ENCODE data around the gene KNSTRN. TPM values are rescaled to one million over a fixed set of nuclear protein-coding genes. Genes with fewer than 3 reads are reported as not detected.

Gene KNSTRN
- total and polyA plus RNA-seq, 2 of the 8 experiments (the other 6 are each of a cell fraction or from before 2014, with no cell fraction given) = 25.1 to 79.4 TPM

DNA sequence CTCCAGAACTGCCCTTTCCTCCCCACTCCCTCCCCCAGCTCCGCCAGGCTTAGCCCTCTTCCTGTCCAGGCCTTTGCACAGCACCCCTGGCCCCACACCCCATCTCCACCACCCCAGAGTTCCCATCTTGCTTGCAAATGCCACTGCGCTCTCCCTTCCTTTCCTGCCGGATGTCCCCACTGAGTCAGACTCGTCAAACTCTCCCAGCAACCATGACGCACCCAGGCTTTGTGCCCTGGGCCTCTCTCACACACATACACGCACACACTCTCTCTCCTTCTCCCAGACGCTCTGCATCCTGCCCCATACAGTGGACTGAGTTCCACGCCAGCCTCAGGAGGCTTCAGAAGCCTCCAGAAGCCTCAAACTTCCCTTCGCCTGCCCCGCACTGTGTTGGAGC lies 39.0 kb upstream of the KNSTRN start:
- no peak overlapping the region for H2AFZ ChIP-seq (ENCODE audit: low read length)
- H3K23ac ChIP-seq (ENCODE audit: insufficient read length) = no peak overlapping the region
- no peaks in the 10 kb centered on the region for H3K23me2 ChIP-seq (ENCODE audit: low read depth, low read length)
- DNase-seq (ENCODE audit: low read depth in 1 of 2, low spot score in 2 of 2) (no peak), FAIRE-seq (no peak)
- no peak overlapping the region for H3K4me3 ChIP-seq (ENCODE audit: extremely low read depth in 1 of 4, insufficient read depth in 2 of 4, low read depth in 3 of 4, low read length in 4 of 4)
- H3K14ac ChIP-seq (ENCODE audit: insufficient read length) = no peak overlapping the region
- H2AK5ac ChIP-seq (ENCODE audit: low read depth, low read length) = no peak overlapping the region
- H2BK12ac ChIP-seq (ENCODE audit: low read depth, low read length) = no peak overlapping the region
- H3K27me3 ChIP-seq (replicated peaks in 1 of 4; ENCODE audit: control insufficient read depth in 3 of 4, extremely low read depth in 1 of 4, insufficient read depth in 3 of 4, low read length in 3 of 4) = 0 out of 7 replicates have a peak, but pooled peaks cover 0 to 2% (median 0%) of the 10 kb centered on the region in 4 experiments
- H4K91ac ChIP-seq (replicated peaks; ENCODE audit: insufficient read length, low read length) = no peak overlapping the region
- no peak overlapping the region for H4K5ac ChIP-seq (ENCODE audit: insufficient read length, low read depth, low read length)
- H3K36me3 ChIP-seq (ENCODE audit: control insufficient read depth in 2 of 4, insufficient read depth in 4 of 4, low read length in 3 of 4) = no peaks in the 10 kb centered on the region
- no peak overlapping the region for H3K56ac ChIP-seq (replicated peaks; ENCODE audit: insufficient read length, low read depth, low read length)
- H3K79me2 ChIP-seq (ENCODE audit: control insufficient read depth in 1 of 2, insufficient read depth in 2 of 2, low read length in 2 of 2) = no peaks in the 10 kb centered on the region
- peaks cover 0 to 18% (median 12%) of the 10 kb centered on the region in 4 experiments; a peak in 6 of 7 replicates for H3K4me1 ChIP-seq (replicated peaks in 1 of 4; ENCODE audit: control insufficient read depth in 3 of 4, insufficient read depth in 4 of 4, low read length in 3 of 4)
- no peak overlapping the region for H3K27ac ChIP-seq (ENCODE audit: low read depth, low read length)
- no peak overlapping the region for H2BK20ac ChIP-seq (ENCODE audit: low read length)
- H3K9me3 ChIP-seq (ENCODE audit: insufficient read depth in 2 of 2, low read depth in 1 of 2, low read length in 1 of 2) = no peaks in the 10 kb centered on the region
- H2BK15ac ChIP-seq (ENCODE audit: low read length) = 0 out of 2 replicates have a peak overlapping the region, but pooled peaks have one; percentile 67
- H3K79me1 ChIP-seq (ENCODE audit: low read depth, low read length) = no peaks in the 10 kb centered on the region
- H2BK5ac ChIP-seq (ENCODE audit: low read depth, low read length) = no peak overlapping the region
- POLR2A ChIA-PET (ENCODE audit: partially characterized antibody) = interaction anchor here (1.3 to 2.5 kb wide), 4 partner anchors 9 to 77 kb away, joined by 4 to 8 read pairs (median 6); no protein-coding TSS in a partner anchor
- H3K9ac ChIP-seq (replicated peaks in 1 of 4; ENCODE audit: extremely low read depth in 1 of 4, low read depth in 3 of 4, low read length in 3 of 4) = no peak overlapping the region
- no peak overlapping the region for H2BK120ac ChIP-seq (replicated peaks; ENCODE audit: low read depth, low read length)
- 77% methylated on average over 9 of the region's 10 CpGs; no CpG with 5 or more reads in 1 of the 2 experiments for WGBS, 2 experiments (ENCODE audit: extremely low coverage in 1 of 2, insufficient coverage in 1 of 2, insufficient read length in 1 of 2, insufficient replicate concordance in 2 of 2, low coverage in 1 of 2, low lambda C conversion rate in 2 of 2, missing lambda C conversion rate in 1 of 2)
- H4K8ac ChIP-seq (ENCODE audit: extremely low read depth, insufficient read depth, low read length) = no peak overlapping the region
- H3K4me2 ChIP-seq (ENCODE audit: insufficient read depth in 1 of 2, low read depth in 2 of 2, low read length in 2 of 2) = no peak overlapping the region
- no peaks in the 10 kb centered on the region for H4K20me1 ChIP-seq (replicated peaks in 1 of 2; ENCODE audit: control insufficient read depth in 1 of 2, insufficient read depth in 2 of 2, low read length in 2 of 2)
- CTCF ChIA-PET (ENCODE audit: partially characterized antibody) = interaction anchor here (0.7 to 27.4 kb wide), 20 partner anchors 8 to 164 kb away, joined by 3 to 584 read pairs (median 8); partner anchors contain the start of genes ANKRD63, DISP2, INAFM2 and KNSTRN
- no peak overlapping the region for H3K18ac ChIP-seq (ENCODE audit: extremely low read depth, low read length)
- H3K4ac ChIP-seq (replicated peaks; ENCODE audit: insufficient read length, low read depth, low read length) = no peak overlapping the region
- TF ChIP-seq, protein P1, sequence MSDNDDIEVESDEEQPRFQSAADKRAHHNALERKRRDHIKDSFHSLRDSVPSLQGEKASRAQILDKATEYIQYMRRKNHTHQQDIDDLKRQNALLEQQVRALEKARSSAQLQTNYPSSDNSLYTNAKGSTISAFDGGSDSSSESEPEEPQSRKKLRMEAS (IDR thresholded peaks at IDR 0.05) = no peak
- TF ChIP-seq BCL11A (IDR thresholded peaks at IDR 0.05; ENCODE audit: low read depth in 2 of 2, low read length in 2 of 2) = no peak
- no peak for TF ChIP-seq EP300 (IDR thresholded peaks at IDR 0.05; ENCODE audit: borderline replicate concordance in 1 of 2, low read depth in 2 of 2, low read length in 2 of 2)
- TF ChIP-seq HDAC2 (IDR thresholded peaks at IDR 0.05; ENCODE audit: borderline replicate concordance in 1 of 2, low read depth in 2 of 2, low read length in 2 of 2) = no peak
- TF ChIP-seq MAFK (IDR thresholded peaks at IDR 0.05; ENCODE audit: low read depth, low read length) = no peak
- no peak for TF ChIP-seq RFX5 (IDR thresholded peaks at IDR 0.05; ENCODE audit: borderline replicate concordance, low read depth, low read length)
- TF ChIP-seq CHD1 (IDR thresholded peaks at IDR 0.05; ENCODE audit: low read depth, low read length) = no peak
- TF ChIP-seq, protein P2, sequence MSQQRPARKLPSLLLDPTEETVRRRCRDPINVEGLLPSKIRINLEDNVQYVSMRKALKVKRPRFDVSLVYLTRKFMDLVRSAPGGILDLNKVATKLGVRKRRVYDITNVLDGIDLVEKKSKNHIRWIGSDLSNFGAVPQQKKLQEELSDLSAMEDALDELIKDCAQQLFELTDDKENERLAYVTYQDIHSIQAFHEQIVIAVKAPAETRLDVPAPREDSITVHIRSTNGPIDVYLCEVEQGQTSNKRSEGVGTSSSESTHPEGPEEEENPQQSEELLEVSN (IDR thresholded peaks at IDR 0.05) = no peak
- no peak for TF ChIP-seq RBBP5 (IDR thresholded peaks at IDR 0.05; ENCODE audit: borderline replicate concordance, low read depth, low read length)
- TF ChIP-seq ASH2L (IDR thresholded peaks at IDR 0.05; ENCODE audit: low read length) = no peak
- no peak for TF ChIP-seq BRCA1 (IDR thresholded peaks at IDR 0.05; ENCODE audit: low read depth, low read length)

Measured in H1 (cell line).